ENCODE measurements around the gene NCDN. TPM values are rescaled to one million over a fixed set of nuclear protein-coding genes. Genes with fewer than 3 reads are reported as not detected.

The NCDN gene
- total and polyA plus RNA-seq, 2 of the 8 experiments (the other 6 are each of a cell fraction or from before 2014, with no cell fraction given): 26.2 to 35.4 TPM

DNA sequence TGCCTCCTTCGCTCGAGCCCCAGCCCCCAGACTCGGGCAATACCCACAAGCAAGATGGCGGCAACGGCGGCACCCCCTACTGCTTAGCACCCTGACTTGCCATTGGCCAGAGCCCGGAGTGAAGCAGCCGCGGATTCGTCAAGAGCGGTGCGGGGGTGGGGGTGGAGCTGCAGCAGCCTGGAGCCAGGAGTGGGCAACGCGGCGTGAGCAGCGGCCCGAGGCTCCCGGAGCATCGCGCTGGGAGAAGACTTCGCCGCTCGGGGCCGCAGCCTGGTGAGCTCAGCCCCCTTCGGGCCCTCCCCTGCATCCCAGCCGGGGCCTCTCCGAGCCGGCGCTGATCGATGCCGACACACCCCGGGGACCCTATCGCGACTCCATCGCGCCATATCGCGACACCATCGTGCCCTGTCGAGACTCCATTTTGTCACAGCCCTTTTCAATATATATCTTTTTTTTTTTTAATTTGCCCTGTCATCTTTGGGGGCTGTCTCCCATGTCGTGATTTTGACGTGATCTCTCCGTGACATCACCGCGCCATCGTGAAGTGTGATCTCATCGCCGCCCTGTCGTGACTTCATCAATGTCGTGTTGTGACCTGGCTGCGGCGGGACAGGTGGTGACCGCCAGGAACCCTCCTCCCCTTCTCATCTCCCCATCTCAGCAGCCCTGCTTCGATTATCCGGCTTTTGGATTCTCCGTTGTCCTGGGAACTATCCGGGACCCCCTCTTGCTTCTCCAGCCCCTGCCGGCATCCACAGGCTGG, at the start of gene NCDN (continued):
- TF ChIP-seq ASH2L (IDR thresholded peaks at IDR 0.05; ENCODE audit: low read length) (peak; percentile 91), PHF8 (conservative IDR thresholded peaks at IDR 0.05; ENCODE audit: low read depth, low read length) (peak; percentile 82), SP1 (IDR thresholded peaks at IDR 0.05; ENCODE audit: low read depth, low read length) (peak; percentile 99), KDM1A (IDR thresholded peaks at IDR 0.05; ENCODE audit: borderline replicate concordance, low read length) (no peak), SRF (IDR thresholded peaks at IDR 0.05; ENCODE audit: low read depth, low read length) (no peak), EGR1 (IDR thresholded peaks at IDR 0.05; ENCODE audit: borderline replicate concordance, low read depth, low read length) (peak; percentile 99), CEBPB (IDR thresholded peaks at IDR 0.05; ENCODE audit: low read depth, low read length) (no peak), BACH1 (IDR thresholded peaks at IDR 0.05; ENCODE audit: low read length) (peak; percentile 100), CTBP2 (IDR thresholded peaks at IDR 0.05; ENCODE audit: borderline replicate concordance, insufficient read depth, insufficient read length, low read length) (no peak), MAFK (IDR thresholded peaks at IDR 0.05; ENCODE audit: low read depth, low read length) (peak; percentile 26; the same call in 1 of the 2 replicates), USF2 (IDR thresholded peaks at IDR 0.05; ENCODE audit: low read length) (0 out of 2 replicates have a peak, but pooled peaks have one; percentile 12), SIN3A (conservative IDR thresholded peaks at IDR 0.05 in 1 of 2, IDR thresholded peaks at IDR 0.05 in 1 of 2; ENCODE audit: low read depth in 1 of 2, low read length in 2 of 2) (peak; percentile 7 to 14; a peak in 1 of 4 replicates), EP300 (IDR thresholded peaks at IDR 0.05; ENCODE audit: borderline replicate concordance in 1 of 2, low read depth in 2 of 2, low read length in 2 of 2) (0 out of 3 replicates have a peak, but pooled peaks of 1 of the 2 experiments have one; percentile 21), POLR2AphosphoS5 (IDR thresholded peaks at IDR 0.05; ENCODE audit: low read depth, low read length) (peak; percentile 84; the same call in 1 of the 2 replicates), POU5F1 (IDR thresholded peaks at IDR 0.05; ENCODE audit: low read depth, low read length) (0 out of 2 replicates have a peak, but pooled peaks have one; percentile 35), SIRT6 (IDR thresholded peaks at IDR 0.05; ENCODE audit: low read length) (peak; percentile 87), HDAC6 (IDR thresholded peaks at IDR 0.05; ENCODE audit: low read depth, low read length) (no peak), TBP (IDR thresholded peaks at IDR 0.05; ENCODE audit: low read depth, low read length) (peak; percentile 74; the same call in 1 of the 2 replicates)
- TF ChIP-seq, protein P1, sequence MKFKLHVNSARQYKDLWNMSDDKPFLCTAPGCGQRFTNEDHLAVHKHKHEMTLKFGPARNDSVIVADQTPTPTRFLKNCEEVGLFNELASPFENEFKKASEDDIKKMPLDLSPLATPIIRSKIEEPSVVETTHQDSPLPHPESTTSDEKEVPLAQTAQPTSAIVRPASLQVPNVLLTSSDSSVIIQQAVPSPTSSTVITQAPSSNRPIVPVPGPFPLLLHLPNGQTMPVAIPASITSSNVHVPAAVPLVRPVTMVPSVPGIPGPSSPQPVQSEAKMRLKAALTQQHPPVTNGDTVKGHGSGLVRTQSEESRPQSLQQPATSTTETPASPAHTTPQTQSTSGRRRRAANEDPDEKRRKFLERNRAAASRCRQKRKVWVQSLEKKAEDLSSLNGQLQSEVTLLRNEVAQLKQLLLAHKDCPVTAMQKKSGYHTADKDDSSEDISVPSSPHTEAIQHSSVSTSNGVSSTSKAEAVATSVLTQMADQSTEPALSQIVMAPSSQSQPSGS (IDR thresholded peaks at IDR 0.05; ENCODE audit: low read length): peak; percentile 82; the same call in 1 of the 2 replicates
- TF ChIP-seq, protein P2, sequence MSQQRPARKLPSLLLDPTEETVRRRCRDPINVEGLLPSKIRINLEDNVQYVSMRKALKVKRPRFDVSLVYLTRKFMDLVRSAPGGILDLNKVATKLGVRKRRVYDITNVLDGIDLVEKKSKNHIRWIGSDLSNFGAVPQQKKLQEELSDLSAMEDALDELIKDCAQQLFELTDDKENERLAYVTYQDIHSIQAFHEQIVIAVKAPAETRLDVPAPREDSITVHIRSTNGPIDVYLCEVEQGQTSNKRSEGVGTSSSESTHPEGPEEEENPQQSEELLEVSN (IDR thresholded peaks at IDR 0.05): peak; percentile 22; the same call in 1 of the 2 replicates

All from H1 (cell line).